OCI-M2 (cell line): ENCODE results near the gene UMOD.

Experiments used
- DNase-seq: peaks from one replicate; lab custom pipeline; 2025; ENCODE audit not compliant: unreplicated experiment; lab: John Stamatoyannopoulos, UW

UMOD gene

DNA sequence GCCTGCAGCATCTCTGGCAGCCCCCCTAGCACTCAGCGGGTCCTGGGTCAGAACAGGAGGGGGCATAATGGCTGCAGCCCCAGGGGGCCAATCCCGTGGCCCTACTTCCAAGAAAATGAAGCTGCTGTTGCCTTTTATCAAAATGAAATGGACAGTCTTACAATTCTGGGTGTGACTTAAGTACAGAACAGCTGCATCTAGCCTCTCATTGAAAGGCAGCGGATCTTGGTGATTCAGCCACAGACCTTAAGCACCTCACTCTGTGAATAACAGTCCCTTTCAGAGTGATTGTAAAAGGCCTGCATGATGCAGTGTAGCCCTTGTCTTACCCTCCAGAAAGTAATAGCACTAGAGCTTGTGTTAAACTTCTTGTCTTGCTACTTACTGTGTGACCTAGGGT, 11.5 kb upstream of the UMOD start:
- DNase-seq = no peak

GRCh38 chr16:20363191-20363590, 10.7 kb upstream of the UMOD start:
- no peak for DNase-seq

DNA sequence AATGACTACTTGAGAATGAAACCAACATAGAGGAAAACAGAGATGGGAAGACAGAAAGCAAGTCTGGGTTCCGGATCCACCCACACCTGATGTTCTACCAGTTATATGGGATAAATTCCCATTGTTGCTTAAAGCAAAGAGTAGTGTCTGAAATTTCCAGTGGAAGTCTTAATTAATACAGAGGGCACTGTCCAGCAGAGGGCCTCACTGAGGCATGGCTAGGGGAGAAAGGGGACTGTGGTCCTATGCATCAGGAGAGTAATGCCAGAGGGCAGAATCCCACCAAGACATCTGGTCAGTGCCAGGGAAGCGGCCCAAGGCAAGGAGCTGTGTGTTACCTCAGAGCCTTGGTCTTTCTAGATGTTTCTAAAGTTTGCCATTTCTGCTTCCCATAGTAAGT, 7.5 kb upstream of the UMOD start:
- no peak for DNase-seq

GRCh38 chr16:20355114-20355782, 2.7 kb upstream of the UMOD start:
- DNase-seq = no peak

- no peak for DNase-seq
Measured at GRCh38 chr16:20353379-20353778, 864 bp upstream of the UMOD start.

DNA sequence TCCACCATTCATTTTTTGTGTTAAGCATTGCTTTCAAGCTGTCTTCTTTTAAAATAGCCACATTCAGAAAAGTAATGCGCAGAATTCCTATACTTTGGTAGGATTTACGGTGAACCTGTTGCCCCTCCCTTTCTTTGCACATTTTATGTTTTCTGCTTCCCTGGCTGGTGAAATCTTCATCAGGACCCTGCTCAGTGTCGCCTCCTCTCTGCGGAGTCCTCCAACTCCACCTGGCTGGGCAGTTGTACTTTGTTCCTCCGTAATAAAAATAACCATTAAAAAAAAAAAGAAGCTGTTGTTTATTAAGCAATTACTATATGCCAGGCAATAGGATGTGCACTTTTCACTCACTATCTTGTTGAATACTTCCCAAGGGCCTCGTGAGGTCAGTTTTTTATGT, 2.9 kb downstream of the UMOD start:
- DNase-seq = no peak

DNA sequence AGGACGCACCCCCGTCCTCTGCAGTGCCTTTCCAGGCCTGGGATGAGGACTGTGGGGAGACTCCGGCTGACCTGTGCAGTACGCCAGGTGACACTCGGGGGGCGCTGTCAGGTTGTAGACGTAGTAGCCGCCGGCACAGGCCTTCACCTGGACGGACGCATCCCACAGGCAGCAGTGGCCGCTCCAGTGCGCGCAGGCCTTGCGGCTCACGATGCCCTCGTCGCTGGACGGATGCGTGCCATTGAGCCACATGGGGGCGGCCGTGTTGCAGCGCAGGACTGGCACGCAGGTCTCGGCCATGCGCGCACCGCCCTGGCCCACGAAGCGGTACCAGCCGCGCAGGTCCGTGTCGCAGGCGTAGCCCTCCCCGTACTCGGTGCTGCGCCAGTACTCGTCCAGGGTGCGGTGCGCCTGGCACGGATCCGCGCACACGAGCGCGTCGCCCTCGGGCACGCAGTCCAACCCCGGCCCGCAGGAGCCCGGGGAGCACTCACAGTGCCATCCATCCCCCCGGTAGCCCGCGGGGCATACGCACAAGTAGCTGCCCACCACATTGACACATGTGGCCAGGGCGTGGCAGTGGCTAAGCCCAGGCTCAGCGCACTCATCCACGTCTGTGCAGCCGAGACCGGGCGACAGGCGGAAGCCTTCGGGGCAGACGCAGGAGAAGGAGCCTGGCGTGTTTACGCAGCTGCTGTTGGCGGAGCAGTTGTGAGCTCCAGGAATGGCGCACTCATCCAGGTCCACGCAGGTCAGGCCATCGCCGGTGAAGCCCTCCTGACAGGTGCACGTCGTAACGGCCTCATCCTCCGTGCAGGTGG, 3.9 kb downstream of the UMOD start:
- no peak for DNase-seq

DNA sequence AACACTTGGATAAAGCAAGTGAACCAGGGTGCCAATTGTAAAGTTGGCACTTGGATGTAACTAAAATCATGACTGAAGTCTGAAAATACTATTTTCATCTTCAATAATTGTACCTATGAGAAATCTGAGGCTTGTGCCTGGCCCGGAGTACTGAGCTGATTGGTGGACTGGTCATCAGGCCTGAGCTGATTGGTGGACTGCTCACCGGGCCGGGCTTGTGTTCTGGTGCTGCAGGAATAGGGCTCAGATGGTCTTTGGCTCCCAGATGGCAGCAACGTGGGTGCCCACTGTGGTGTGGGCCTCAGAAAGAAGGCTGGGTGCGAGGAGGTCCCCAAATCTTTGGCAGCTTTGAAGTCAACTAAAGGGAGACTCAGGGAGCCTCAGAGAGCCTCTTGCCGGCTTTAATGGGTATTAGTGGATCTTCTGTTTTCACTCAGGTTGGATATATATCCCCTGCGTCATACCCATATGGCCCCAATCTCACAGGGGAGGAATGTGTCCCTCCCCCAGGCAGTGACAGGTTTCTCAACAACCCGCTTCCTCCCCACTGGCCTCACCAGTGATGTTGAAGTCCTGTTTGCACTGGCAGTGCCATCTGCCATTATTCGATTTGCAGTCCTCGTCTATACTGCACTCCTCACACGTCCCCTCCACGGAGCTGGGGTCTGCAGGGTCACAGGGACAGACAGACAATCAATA, 4.7 kb downstream of the UMOD start:
- no peak for DNase-seq

DNA sequence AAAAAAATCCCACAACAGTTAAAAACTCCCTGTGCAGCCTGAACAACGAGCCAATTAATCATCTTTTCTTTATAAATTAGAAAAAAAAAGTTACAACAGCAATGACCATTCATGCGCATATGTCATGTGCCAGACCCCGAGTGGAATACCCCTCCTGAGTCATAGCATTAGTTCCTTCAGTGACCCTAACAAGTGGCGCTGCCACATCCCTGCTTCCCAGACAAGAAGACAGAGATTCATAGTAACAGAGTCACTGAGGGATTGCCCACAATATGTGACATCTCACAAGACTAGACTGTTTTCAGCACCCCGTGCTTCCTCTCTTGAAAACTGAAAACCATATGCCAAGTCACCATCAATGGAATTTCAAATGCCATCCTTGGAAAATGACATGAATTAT, 7.9 kb downstream of the UMOD start:
- no peak for DNase-seq

GRCh38 chr16:20339744-20340143, 12.8 kb downstream of the UMOD start:
- no peak for DNase-seq

- DNase-seq = no peak
Measured at GRCh38 chr16:20336955-20337354, 15.6 kb downstream of the UMOD start.

- no peak for DNase-seq
Measured at GRCh38 chr16:20334396-20334795, 18.1 kb downstream of the UMOD start.

GRCh38 chr16:20333120-20333519, 19.4 kb downstream of the UMOD start:
- no peak for DNase-seq

GRCh38 chr16:20332411-20332810, 20.1 kb downstream of the UMOD start:
- no peak for DNase-seq

DNA sequence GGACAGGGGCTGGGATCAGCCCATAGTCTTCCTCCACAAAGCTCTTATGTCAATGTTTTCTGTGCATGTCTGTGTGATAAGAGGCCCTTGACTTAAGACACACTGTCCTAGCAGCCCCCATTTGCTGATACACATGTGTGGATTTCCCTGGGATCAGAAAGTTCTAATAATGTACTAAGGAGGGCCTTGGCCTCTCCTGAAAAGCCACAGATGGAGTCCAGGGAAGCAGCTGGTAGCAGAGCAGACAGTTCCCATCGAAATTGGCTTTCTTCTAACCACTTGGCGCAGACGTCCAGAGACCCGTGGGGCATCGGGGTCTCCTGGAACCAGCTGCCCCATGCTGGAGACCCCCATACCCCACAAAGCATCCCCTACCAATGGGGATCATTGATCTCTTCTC, 20.9 kb downstream of the UMOD start:
- DNase-seq = no peak

DNA sequence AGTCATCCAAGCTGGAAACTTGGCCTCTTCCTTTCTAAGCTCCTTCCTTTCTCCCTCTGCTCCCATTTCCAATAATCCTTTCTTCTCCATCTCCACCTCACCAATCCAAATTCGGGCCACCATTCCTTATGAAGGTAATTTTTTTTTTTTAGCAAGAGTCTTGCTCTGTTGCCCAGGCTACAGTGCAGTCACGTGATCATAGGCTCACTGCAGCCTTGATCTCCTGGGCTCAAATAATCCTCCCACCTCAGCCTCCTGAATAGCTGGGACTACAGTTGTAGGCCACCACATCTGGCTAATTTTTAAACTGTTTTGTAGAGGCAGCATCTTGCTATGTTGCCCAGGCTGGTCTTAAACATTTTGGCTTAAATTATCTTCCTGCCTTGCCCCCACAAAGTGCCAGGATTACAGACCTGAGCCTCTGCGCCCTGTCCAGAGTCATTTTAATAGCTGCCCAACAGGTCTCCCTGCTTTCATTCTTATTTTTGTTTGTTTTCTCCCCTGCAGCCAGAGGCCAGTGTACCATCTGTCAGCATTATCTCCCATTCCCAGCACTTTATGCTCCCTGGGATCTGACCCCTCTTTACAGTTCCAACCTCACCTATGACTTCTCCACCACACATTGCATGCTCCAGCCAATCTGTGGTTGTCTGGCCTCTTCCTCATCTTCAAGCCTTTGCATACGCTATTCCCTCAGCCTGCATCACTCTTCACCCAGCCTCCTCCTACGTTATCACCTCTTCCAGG, 22.9 kb downstream of the UMOD start:
- DNase-seq = no peak

- DNase-seq = no peak
Measured at GRCh38 chr16:20327444-20328041, 25.0 kb downstream of the UMOD start, which contains the start of gene GP2. Gene GP2, minus strand, starts transcription at chr16:20327513. Its CDS starts 1,082 bp downstream, at chr16:20326431.

- DNase-seq = no peak
Measured at GRCh38 chr16:20326321-20326720, 26.2 kb downstream of the UMOD start.

GRCh38 chr16:20325005-20325404, 27.5 kb downstream of the UMOD start:
- DNase-seq = no peak

DNA sequence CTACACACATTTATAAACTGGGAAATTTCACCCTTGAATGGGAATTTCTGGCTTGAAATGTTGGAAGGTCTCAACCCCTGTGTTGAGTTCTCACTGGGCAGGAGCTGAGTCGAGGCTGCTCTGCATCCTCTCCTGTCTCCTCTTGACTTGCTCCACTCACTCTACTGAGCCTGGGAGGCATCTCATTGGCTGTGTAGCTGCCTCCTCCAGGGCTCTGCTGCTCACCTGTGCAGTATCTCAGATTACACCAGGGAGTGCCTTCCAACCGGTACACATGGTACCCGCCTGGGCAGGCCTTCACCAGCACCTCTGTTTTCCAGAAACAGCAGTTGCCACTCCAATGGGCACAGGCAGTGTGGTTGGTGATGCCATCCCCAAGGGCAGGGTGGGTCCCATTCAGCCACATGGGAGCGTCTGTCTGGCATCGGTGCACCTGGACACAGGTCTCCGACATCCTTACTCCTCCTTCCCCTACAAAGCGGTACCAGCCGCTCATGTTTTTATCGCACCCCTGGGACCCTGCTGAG, 28.9 kb downstream of the UMOD start:
- no peak for DNase-seq

GRCh38 chr16:20322696-20323095, 29.8 kb downstream of the UMOD start:
- no peak for DNase-seq
